ENCODE results near the gene KIAA1328. TPM values are rescaled to one million over a fixed set of nuclear protein-coding genes. Genes with fewer than 3 reads are reported as not detected.

KIAA1328 gene
- total RNA-seq, 1 donor from 2014 or later: 10.7 TPM

GRCh38 chr18:37248281-37248680, 419.4 kb downstream of the KIAA1328 start:
- no peak for DNase-seq (ENCODE audit: extremely low spot score, unreplicated experiment)
- Mint-ChIP-seq H3K4me3 (ENCODE audit: unreplicated experiment) (no peak overlapping the region), H3K4me1 (ENCODE audit: unreplicated experiment) (peaks cover 3% of the 10 kb centered on the region), H3K27me3 (ENCODE audit: unreplicated experiment) (peaks cover 55% of the 10 kb centered on the region), H3K27ac (ENCODE audit: unreplicated experiment) (no peak overlapping the region), H3K36me3 (ENCODE audit: unreplicated experiment) (peaks cover 5% of the 10 kb centered on the region), H3K9me3 (ENCODE audit: unreplicated experiment) (no peaks in the 10 kb centered on the region)
- no peak for TF ChIP-seq CTCF (IDR thresholded peaks at IDR 0.05)

GRCh38 chr18:37249171-37249886, 420.4 kb downstream of the KIAA1328 start:
- Mint-ChIP-seq H3K4me3 (ENCODE audit: unreplicated experiment) (no peak overlapping the region), H3K27me3 (ENCODE audit: unreplicated experiment) (peaks cover 50% of the 10 kb centered on the region), H3K36me3 (ENCODE audit: unreplicated experiment) (peaks cover 5% of the 10 kb centered on the region), H3K9me3 (ENCODE audit: unreplicated experiment) (no peaks in the 10 kb centered on the region), H3K4me1 (ENCODE audit: unreplicated experiment) (no peaks in the 10 kb centered on the region), H3K27ac (ENCODE audit: unreplicated experiment) (no peak overlapping the region)
- no peak for TF ChIP-seq CTCF (IDR thresholded peaks at IDR 0.05)
- no peak for DNase-seq (ENCODE audit: extremely low spot score, unreplicated experiment)

GRCh38 chr18:37249895-37250618, 421.1 kb downstream of the KIAA1328 start:
- no peak for TF ChIP-seq CTCF (IDR thresholded peaks at IDR 0.05)
- no peaks in the 10 kb centered on the region for H3K9me3 Mint-ChIP-seq (ENCODE audit: unreplicated experiment)
- no peak overlapping the region for H3K27ac Mint-ChIP-seq (ENCODE audit: unreplicated experiment)
- H3K36me3 Mint-ChIP-seq (ENCODE audit: unreplicated experiment): peaks cover 2% of the 10 kb centered on the region
- H3K4me3 Mint-ChIP-seq (ENCODE audit: unreplicated experiment): no peak overlapping the region
- no peak for DNase-seq (ENCODE audit: extremely low spot score, unreplicated experiment)
- H3K4me1 Mint-ChIP-seq (ENCODE audit: unreplicated experiment): peaks cover 3% of the 10 kb centered on the region
- peaks cover 51% of the 10 kb centered on the region for H3K27me3 Mint-ChIP-seq (ENCODE audit: unreplicated experiment)

- H3K36me3 Mint-ChIP-seq (ENCODE audit: unreplicated experiment): peaks cover 2% of the 10 kb centered on the region
- no peak for TF ChIP-seq CTCF (IDR thresholded peaks at IDR 0.05)
- H3K27me3 Mint-ChIP-seq (ENCODE audit: unreplicated experiment): peaks cover 51% of the 10 kb centered on the region
- H3K27ac Mint-ChIP-seq (ENCODE audit: unreplicated experiment): no peak overlapping the region
- H3K4me1 Mint-ChIP-seq (ENCODE audit: unreplicated experiment): peaks cover 3% of the 10 kb centered on the region
- H3K9me3 Mint-ChIP-seq (ENCODE audit: unreplicated experiment): no peaks in the 10 kb centered on the region
- DNase-seq (ENCODE audit: extremely low spot score, unreplicated experiment): no peak
- no peak overlapping the region for H3K4me3 Mint-ChIP-seq (ENCODE audit: unreplicated experiment)
These were observed 422.8 kb downstream of the KIAA1328 start for GRCh38 chr18:37251679-37252078.

GRCh38 chr18:37252342-37252741, 423.4 kb downstream of the KIAA1328 start:
- no peak for DNase-seq (ENCODE audit: extremely low spot score, unreplicated experiment)
- Mint-ChIP-seq H3K27me3 (ENCODE audit: unreplicated experiment) (peaks cover 52% of the 10 kb centered on the region), H3K9me3 (ENCODE audit: unreplicated experiment) (no peaks in the 10 kb centered on the region), H3K4me1 (ENCODE audit: unreplicated experiment) (peaks cover 3% of the 10 kb centered on the region), H3K27ac (ENCODE audit: unreplicated experiment) (no peak overlapping the region), H3K36me3 (ENCODE audit: unreplicated experiment) (peaks cover 2% of the 10 kb centered on the region), H3K4me3 (ENCODE audit: unreplicated experiment) (no peak overlapping the region)
- TF ChIP-seq CTCF (IDR thresholded peaks at IDR 0.05): no peak
